Smooth muscle cell of the brain vasculature (primary cell): ENCODE results near the gene PTPN14.

Experiments
- DNase-seq: peaks from one replicate; pipeline ENCODE4 v3.0.0-alpha.2; 2012; ENCODE audit warnings: low read depth, low spot score

PTPN14 gene

GRCh38 chr1:214369364-214369763 is 182.0 kb downstream of the PTPN14 start:
- no peak for DNase-seq

- DNase-seq, result no peak
Measured at GRCh38 chr1:214367841-214368240, 183.6 kb downstream of the PTPN14 start.

- no peak for DNase-seq
Measured at GRCh38 chr1:214364786-214365295, 186.6 kb downstream of the PTPN14 start.

- DNase-seq, result no peak
Measured at GRCh38 chr1:214364386-214364785, 187.0 kb downstream of the PTPN14 start.

- DNase-seq, result no peak
Measured at GRCh38 chr1:214363386-214363785, 188.0 kb downstream of the PTPN14 start.

- no peak for DNase-seq
Measured at GRCh38 chr1:214362188-214362882, 189.1 kb downstream of the PTPN14 start.

- DNase-seq, result no peak
Measured at GRCh38 chr1:214361636-214362035, 189.8 kb downstream of the PTPN14 start.

GRCh38 chr1:214360525-214361164 is 190.8 kb downstream of the PTPN14 start:
- DNase-seq, result no peak

GRCh38 chr1:214360116-214360515 is 191.3 kb downstream of the PTPN14 start:
- no peak for DNase-seq

- no peak for DNase-seq
Measured at GRCh38 chr1:214354440-214355148, 196.8 kb downstream of the PTPN14 start.

GRCh38 chr1:214352838-214353237 is 198.6 kb downstream of the PTPN14 start:
- DNase-seq, result no peak

- no peak for DNase-seq
Measured at GRCh38 chr1:214351551-214352277, 199.7 kb downstream of the PTPN14 start.

GRCh38 chr1:214349781-214350180 is 201.6 kb downstream of the PTPN14 start:
- DNase-seq, result no peak

- DNase-seq, result no peak
Measured at GRCh38 chr1:214349008-214349407, 202.4 kb downstream of the PTPN14 start.

- no peak for DNase-seq
Measured at GRCh38 chr1:214344897-214345296, 206.5 kb downstream of the PTPN14 start.

GRCh38 chr1:214342525-214342924 is 208.9 kb downstream of the PTPN14 start:
- DNase-seq, result no peak

- DNase-seq, result no peak
Measured at GRCh38 chr1:214341932-214342331, 209.5 kb downstream of the PTPN14 start.

GRCh38 chr1:214341459-214341858 is 209.9 kb downstream of the PTPN14 start:
- DNase-seq, result no peak

GRCh38 chr1:214338212-214338611 is 213.2 kb downstream of the PTPN14 start:
- no peak for DNase-seq

GRCh38 chr1:214337511-214337910 is 213.9 kb downstream of the PTPN14 start:
- no peak for DNase-seq

GRCh38 chr1:214337015-214337414 is 214.4 kb downstream of the PTPN14 start:
- DNase-seq, result no peak

GRCh38 chr1:214335567-214335966 is 215.8 kb downstream of the PTPN14 start:
- DNase-seq, result no peak
